GM12864 (cell line): ENCODE measurements around the gene COG7.

Source experiments
- DNase-seq: peaks from one replicate; pipeline ENCODE4 v3.0.0-alpha.2; 2011; ENCODE audit warnings: low read depth
- H3K4me3 ChIP-seq: 2 replicates; pipeline ENCODE4 v1.5.1; 2011; ENCODE audit warnings: mild to moderate bottlenecking, low read depth, low read length, control low read depth
- CTCF ChIP-seq: IDR thresholded peaks from 2 replicates; pipeline ENCODE4 v1.5.1; 2011; ENCODE audit warnings: low read depth, mild to moderate bottlenecking, moderate library complexity, low read length, control low read depth, inconsistent platforms; ENCODE audit errors: missing control alignments

The COG7 gene

GRCh38 chr16:23433261-23433920 is 19.6 kb downstream of the COG7 start:
- no peak for DNase-seq
- no peak for TF ChIP-seq CTCF
- H3K4me3 ChIP-seq: no peak overlapping the region

GRCh38 chr16:23432176-23433128 is 20.5 kb downstream of the COG7 start:
- no peak overlapping the region for H3K4me3 ChIP-seq
- DNase-seq: no peak
- no peak for TF ChIP-seq CTCF

- H3K4me3 ChIP-seq: no peak overlapping the region
- no peak for TF ChIP-seq CTCF
- no peak for DNase-seq
These were observed 24.6 kb downstream of the COG7 start for GRCh38 chr16:23428351-23428750.

GRCh38 chr16:23424292-23424958 is 28.6 kb downstream of the COG7 start:
- TF ChIP-seq CTCF: no peak
- no peak for DNase-seq
- H3K4me3 ChIP-seq: no peak overlapping the region

GRCh38 chr16:23423496-23424049 is 29.4 kb downstream of the COG7 start:
- no peak for DNase-seq
- H3K4me3 ChIP-seq: no peak overlapping the region
- TF ChIP-seq CTCF: no peak

GRCh38 chr16:23420011-23420410 is 33.0 kb downstream of the COG7 start:
- TF ChIP-seq CTCF: no peak
- no peak for DNase-seq
- no peak overlapping the region for H3K4me3 ChIP-seq
